WI38 (cell line): ENCODE data around the gene PTPN5.

ENCODE experiments used
- H3K4me3 ChIP-seq: 2 replicates; pipeline ENCODE4 v1.5.1; 2011; ENCODE audit warnings: low read depth, mild to moderate bottlenecking, control low read depth, low read length
- TF ChIP-seq, protein P1 (sequence below): IDR thresholded peaks from 2 replicates; pipeline ENCODE4 v1.5.1; 2012; ENCODE audit warnings: low read depth, mild to moderate bottlenecking, control low read depth, low read length

The PTPN5 gene

DNA sequence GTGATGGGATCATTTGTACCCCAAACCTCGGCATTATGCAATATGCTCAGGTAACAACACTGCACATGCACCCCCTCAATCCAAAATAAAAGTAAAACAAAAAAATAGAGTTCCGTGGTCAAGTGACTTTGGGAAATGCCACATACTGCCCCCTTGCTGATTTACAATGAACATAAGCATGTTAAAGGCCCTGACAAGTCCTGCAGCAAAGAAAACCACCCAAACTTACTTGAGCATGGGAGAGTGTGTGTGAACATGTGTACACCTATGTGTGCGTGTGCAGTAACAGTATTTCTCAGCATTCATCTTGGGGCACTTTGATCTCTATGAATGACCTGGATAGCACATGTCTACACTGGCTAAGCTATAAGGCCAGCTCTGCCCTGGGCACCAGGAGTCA is 49.8 kb downstream of the PTPN5 start:
- H3K4me3 ChIP-seq, result no peak overlapping the region
- TF ChIP-seq, protein P1, sequence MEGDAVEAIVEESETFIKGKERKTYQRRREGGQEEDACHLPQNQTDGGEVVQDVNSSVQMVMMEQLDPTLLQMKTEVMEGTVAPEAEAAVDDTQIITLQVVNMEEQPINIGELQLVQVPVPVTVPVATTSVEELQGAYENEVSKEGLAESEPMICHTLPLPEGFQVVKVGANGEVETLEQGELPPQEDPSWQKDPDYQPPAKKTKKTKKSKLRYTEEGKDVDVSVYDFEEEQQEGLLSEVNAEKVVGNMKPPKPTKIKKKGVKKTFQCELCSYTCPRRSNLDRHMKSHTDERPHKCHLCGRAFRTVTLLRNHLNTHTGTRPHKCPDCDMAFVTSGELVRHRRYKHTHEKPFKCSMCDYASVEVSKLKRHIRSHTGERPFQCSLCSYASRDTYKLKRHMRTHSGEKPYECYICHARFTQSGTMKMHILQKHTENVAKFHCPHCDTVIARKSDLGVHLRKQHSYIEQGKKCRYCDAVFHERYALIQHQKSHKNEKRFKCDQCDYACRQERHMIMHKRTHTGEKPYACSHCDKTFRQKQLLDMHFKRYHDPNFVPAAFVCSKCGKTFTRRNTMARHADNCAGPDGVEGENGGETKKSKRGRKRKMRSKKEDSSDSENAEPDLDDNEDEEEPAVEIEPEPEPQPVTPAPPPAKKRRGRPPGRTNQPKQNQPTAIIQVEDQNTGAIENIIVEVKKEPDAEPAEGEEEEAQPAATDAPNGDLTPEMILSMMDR, result no peak

DNA sequence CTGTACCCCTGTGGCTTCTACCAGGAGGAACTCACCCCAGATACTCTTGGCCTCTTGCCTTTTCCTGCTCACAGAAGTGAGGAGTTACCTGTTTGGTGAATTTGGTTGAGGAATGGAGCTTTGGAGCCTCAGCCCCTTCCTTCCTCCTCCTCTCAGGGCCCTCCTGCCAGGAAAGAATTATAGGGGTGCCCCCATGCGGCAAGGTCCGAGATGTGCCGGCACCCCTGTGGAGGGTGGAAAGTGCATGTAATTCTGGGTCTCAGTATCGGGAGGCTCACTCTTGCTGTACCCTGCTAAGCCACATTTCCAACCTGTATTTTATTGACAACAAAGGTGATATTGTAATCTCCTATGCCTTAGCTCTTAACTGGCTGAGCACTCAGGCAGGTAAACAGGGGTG is 51.9 kb downstream of the PTPN5 start:
- TF ChIP-seq, protein P1, result no peak

DNA sequence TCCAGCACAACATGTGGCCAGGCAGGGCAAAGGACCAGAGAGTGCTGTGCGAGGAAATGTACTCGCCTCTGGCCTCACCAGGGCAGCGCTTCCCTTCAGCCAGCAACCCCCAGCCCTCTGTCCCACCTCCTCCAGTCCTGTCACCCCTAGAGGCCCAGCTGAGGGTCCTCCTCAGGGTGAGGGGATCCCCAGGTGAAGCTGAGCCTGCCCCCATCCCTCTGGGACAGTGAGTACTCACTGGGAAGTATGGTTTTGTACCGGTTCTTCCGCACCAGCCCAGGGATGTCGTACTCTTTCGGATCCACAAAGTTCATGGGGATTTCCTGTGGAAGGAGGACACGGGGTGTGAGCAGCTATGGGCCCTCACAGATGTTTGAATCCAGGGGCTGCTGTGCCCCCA is 54.0 kb downstream of the PTPN5 start:
- H3K4me3 ChIP-seq, result no peak overlapping the region
- TF ChIP-seq, protein P1, result no peak

More for the DNA sequence above, 51.9 kb downstream of the PTPN5 start:
- H3K4me3 ChIP-seq, result no peak overlapping the region

DNA sequence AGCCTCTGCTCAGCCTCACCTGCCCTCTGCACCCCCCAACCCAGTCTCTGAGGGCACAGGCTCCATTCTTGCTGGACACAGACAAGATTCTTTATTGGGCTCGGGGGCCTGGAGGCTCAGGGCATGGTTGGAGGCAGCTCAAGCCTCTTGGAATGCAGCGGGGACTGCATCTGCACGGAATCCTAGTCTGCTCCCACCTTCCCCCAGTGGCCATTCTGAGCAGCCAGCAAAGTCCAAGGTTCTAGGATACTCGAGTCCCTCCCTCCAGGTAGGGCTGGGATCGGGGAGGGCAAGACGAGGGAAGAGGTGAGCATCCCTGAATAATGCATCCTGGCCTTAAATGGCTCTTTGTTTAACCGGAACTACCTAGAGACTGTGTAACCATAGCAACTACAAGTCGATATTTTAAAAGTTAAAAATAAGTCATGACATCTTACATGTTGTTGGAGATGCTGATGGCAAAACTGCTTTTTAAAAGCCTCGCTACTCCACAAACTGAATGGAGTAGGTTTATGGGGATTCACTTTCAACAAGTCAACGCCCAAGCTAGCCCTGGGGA is 54.9 kb downstream of the PTPN5 start:
- H3K4me3 ChIP-seq, result no peak overlapping the region
- TF ChIP-seq, protein P1, result no peak

DNA sequence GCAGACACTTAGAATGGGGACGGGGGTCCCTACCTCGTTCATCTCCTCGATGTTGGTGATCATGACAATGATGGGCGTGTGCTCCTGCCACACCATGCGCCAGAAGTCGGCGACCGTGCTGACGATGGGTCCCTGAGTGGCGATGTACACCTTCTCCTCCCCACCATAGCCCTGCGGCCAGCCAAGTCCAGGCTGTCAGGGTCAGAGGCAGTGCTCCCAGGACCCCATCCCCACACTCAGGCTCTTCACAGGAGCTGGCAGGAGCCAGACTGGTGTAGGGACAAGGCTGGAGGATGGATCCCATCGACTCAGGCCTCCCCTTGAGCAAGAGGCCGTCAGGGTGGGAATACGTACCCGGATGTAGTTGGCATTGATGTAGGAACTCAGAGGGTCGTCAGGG is 58.4 kb downstream of the PTPN5 start:
- TF ChIP-seq, protein P1, result no peak
- H3K4me3 ChIP-seq, result no peak overlapping the region

DNA sequence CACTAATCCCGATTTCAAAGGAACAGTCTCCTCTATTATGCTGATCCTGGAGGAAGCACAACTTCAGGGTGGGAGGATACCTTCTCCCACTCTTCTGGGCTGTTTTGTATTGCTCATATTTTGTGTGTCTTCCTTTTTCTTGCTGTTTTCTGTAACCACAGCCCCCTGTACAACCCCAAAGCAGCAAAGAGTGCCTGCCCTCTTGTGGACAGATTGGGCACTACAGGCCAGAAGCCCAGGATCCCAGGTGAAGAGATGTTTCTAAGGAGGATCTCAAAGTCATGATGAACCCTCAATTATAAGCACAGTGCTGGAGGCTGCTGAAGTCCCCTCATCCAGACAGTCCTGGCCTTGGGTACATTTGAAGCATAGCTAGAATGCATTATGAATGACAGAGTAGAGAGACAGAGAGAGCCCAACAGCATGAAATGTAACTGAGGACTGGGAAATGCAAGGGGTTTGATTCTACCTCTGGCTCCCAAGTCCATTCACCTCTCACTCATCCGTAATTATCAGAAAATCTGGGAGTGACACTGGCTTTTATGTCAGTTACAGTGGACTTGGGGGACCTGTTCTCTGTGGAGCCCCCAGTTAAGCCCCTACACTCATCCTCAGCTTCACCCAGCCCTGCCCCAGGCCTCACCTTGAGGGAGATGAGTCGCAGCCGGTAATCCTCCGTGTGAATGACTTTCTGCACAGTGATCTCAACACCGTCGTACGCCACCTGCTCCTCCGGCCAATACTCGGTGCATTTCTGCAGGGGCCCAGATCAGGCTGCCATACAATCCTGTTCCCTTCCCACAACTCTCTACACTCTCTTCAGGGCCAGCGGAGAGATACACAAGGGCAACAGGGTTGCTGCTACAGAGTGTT is 59.4 kb downstream of the PTPN5 start:
- H3K4me3 ChIP-seq, result no peak overlapping the region
- TF ChIP-seq, protein P1, result peak; percentile 100

DNA sequence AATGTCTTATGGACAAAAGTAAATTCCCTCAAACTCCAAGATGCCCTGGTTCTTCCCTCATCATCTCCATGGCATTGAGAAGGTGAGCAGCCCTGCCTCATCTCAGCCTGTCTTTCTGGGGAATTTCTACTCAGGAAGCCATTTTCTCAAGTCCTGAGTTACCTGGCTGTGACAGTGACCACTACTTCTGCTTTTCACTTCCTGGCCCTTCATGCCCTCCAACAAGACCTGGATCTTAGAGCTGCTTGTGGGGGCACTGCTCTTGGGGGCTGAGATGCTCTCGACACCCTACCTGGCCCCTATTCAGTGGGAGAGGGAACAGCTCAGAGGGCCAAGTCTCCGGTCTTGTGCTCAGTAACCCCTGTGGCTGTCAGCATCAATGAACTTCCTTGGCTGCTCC is 60.2 kb downstream of the PTPN5 start:
- no peak overlapping the region for H3K4me3 ChIP-seq
- TF ChIP-seq, protein P1, result no peak
